Metanephros (tissue), 1 donor: Measurements from ENCODE around the gene NRN1. TPM values are rescaled to one million over a fixed set of nuclear protein-coding genes. Genes with fewer than 3 reads are reported as not detected.

Source experiments
- total RNA-seq: library from RNA; depleted of rRNA; stranded (reverse); fragments of >200 nt; gene quantifications from one replicate; pipeline ENCODE4 v1.2.3, GENCODE V29; 2014

Gene NRN1
- 5.1 TPM for total RNA-seq

GRCh38 chr6:6006428-6007365 is at the start of gene NRN1:
Gene NRN1, minus strand, starts transcription at chr6:6006925. Its CDS starts 176 bp downstream, at chr6:6006749.

